PC-9 (cell line): ENCODE data around the gene RALGAPA2. TPM values are rescaled to one million over a fixed set of nuclear protein-coding genes. Genes with fewer than 3 reads are reported as not detected.

Experiments used
- BruUV-seq: library from RNA; stranded (reverse); fragments of 400-500 nt; replicated peaks from 2 replicates; lab custom pipeline; 2021; lab: Mats Ljungman, UMichigan
- CTCF ChIA-PET: fragments of 300-600 bp; sonication (Branson Sonifier 250); formaldehyde crosslinking; loops from one replicate; lab custom pipeline; 2022; ENCODE audit warnings: antibody characterized with exemption; lab: Charles Lee
- POLR2A ChIA-PET: fragments of 300-600 bp; sonication (Branson Sonifier 250); formaldehyde crosslinking; loops from one replicate; lab custom pipeline; 2022; ENCODE audit warnings: antibody characterized with exemption; ENCODE audit not compliant: unreplicated experiment; lab: Charles Lee
- DNase-seq, 2 experiments: peaks; one replicate each; pipeline versions ENCODE4 v3.0.0 to v3.0.0-alpha.2; 2015 to 2022; ENCODE audit warnings: mixed read lengths in 1 of 2
- H2AFZ ChIP-seq: fragments of 200-600 bp; sonication (generic); 2 replicates; pipeline ENCODE4 v1.8.1; 2017; ENCODE audit warnings: antibody characterized with exemption
- H3F3A ChIP-seq: fragments of 200-600 bp; sonication (generic); 2 replicates; pipeline ENCODE4 v1.8.1; 2017; ENCODE audit warnings: antibody characterized with exemption, mild to moderate bottlenecking, low read depth; ENCODE audit not compliant: insufficient read depth
- H3K27ac ChIP-seq: fragments of 200-600 bp; sonication (generic); 2 replicates; pipeline ENCODE4 v1.6.1; 2016; ENCODE audit warnings: mixed run types
- H3K27me3 ChIP-seq: fragments of 200-600 bp; sonication (generic); 2 replicates; pipeline ENCODE4 v1.6.1; 2016; ENCODE audit warnings: low read depth, mixed run types; ENCODE audit not compliant: insufficient read depth
- H3K36me3 ChIP-seq: fragments of 200-600 bp; sonication (generic); 2 replicates; pipeline ENCODE4 v1.6.1; 2016; ENCODE audit warnings: low read depth, mixed run types
- H3K4me1 ChIP-seq: fragments of 200-600 bp; sonication (generic); replicated peaks from 2 replicates; pipeline ENCODE4 v1.6.1; 2016; ENCODE audit warnings: mixed run types; ENCODE audit not compliant: insufficient read depth
- H3K4me2 ChIP-seq: fragments of 200-600 bp; sonication (generic); 2 replicates; pipeline ENCODE4 v1.6.1; 2017; ENCODE audit warnings: mixed run types
- H3K4me3 ChIP-seq: fragments of 200-600 bp; sonication (generic); 2 replicates; pipeline ENCODE4 v1.6.1; 2016; ENCODE audit warnings: mixed run types
- H3K79me2 ChIP-seq: fragments of 200-600 bp; sonication (generic); 2 replicates; pipeline ENCODE4 v1.6.1; 2017; ENCODE audit warnings: low read depth, mixed run types
- H3K9me2 ChIP-seq: fragments of 200-600 bp; sonication (generic); 2 replicates; pipeline ENCODE4 v1.8.1; 2017; ENCODE audit warnings: mild to moderate bottlenecking; ENCODE audit not compliant: insufficient read depth
- H3K9me3 ChIP-seq: fragments of 200-600 bp; sonication (generic); 2 replicates; pipeline ENCODE4 v1.8.1; 2016; ENCODE audit warnings: low read depth; ENCODE audit not compliant: insufficient read depth
- H4K20me1 ChIP-seq: fragments of 200-600 bp; sonication (generic); 2 replicates; pipeline ENCODE4 v1.8.1; 2017; ENCODE audit not compliant: insufficient read depth
- CTCF ChIP-seq: fragments of 200-600 bp; sonication (generic); conservative IDR thresholded peaks from 2 replicates; pipeline ENCODE4 v1.6.1; 2017; ENCODE audit warnings: mixed run types, antibody characterized with exemption, mild to moderate bottlenecking, moderate library complexity
- EZH2 ChIP-seq: fragments of 200-600 bp; sonication (generic); IDR thresholded peaks from 2 replicates; pipeline ENCODE4 v1.8.0; 2017; ENCODE audit warnings: antibody characterized with exemption, low read depth
- intact Hi-C: fragments of 100-400 bp; cut with micrococcal nuclease; formaldehyde crosslinking; loops from one replicate; pipeline ENCODE4 v1.10.0; 2022; ENCODE audit not compliant: unreplicated experiment
- total RNA-seq: library from RNA; stranded (reverse); gene quantifications from 2 replicates; pipeline ENCODE4 v1.2.3, GENCODE V29; 2021

Gene RALGAPA2
- total RNA-seq, 1 experiment from 2014 or later, result 28.7 TPM

DNA sequence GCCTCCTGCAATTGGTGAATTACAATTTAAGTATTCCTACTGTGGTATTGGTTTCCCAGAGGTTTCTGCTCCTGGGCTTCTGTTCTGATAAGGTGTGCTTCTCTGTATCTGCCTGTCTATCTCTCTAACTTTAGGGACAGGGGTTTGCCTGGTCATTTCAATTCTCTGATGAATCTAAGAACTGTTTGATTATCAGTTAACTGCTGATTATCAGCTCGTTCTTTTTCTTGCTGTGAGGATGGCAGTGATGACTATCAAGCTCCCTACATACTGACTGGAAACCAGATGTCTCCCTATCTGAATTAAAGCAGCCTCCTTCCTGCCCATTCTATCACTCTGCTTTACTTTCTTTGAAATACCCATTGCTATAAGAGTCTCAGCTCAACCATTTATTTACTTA lies 224.1 kb downstream of the RALGAPA2 start:
- Histone ChIP-seq H3K36me3 (no peaks in the 10 kb centered on the region; the same call in 1 of the 2 replicates), H3K9me2 (no peaks in the 10 kb centered on the region), H3K4me1 (no peaks in the 10 kb centered on the region), H3K79me2 (no peaks in the 10 kb centered on the region), H3K27me3 (no peaks in the 10 kb centered on the region), H3K4me3 (no peak overlapping the region), H3F3A (no peaks in the 10 kb centered on the region), H3K27ac (no peak overlapping the region), H2AFZ (no peak overlapping the region), H3K9me3 (no peaks in the 10 kb centered on the region), H3K4me2 (no peak overlapping the region), H4K20me1 (no peaks in the 10 kb centered on the region)
- POLR2A ChIA-PET, result no interaction called here
- intact Hi-C loops, result no loop called here
- BruUV-seq, result no TSS peak
- no peak for TF ChIP-seq CTCF
- TF ChIP-seq EZH2, result no peak
- no peak for DNase-seq
- CTCF ChIA-PET, result no interaction called here

DNA sequence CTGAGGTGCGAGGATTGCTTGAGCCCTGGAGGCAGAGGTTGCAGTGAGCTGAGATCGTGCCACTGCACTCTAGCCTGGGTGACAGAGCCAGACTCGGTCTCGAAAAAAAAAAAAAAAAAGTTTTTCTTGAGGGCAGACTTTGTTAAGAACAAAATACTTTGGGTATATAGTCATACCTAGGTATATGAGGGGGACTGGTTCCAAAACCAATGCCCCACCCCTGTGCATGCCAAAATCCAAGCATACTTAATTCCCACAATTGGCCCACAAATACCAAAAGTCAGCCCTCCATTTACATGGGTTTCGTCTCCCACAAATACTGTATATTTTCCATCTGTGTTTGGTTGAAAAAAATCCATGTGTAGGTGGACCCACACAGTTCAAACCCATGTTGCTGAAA lies 224.6 kb downstream of the RALGAPA2 start:
- H3K27ac ChIP-seq, result no peak overlapping the region
- DNase-seq, result no peak
- intact Hi-C loops, result no loop called here
- no TSS peak for BruUV-seq
- CTCF ChIA-PET, result no interaction called here
- H3K4me2 ChIP-seq, result no peak overlapping the region
- H3K4me1 ChIP-seq, result no peaks in the 10 kb centered on the region
- H3K4me3 ChIP-seq, result no peak overlapping the region
- no peak overlapping the region for H2AFZ ChIP-seq
- TF ChIP-seq EZH2 (no peak), CTCF (no peak)
- POLR2A ChIA-PET, result no interaction called here
- no peaks in the 10 kb centered on the region for H3K79me2 ChIP-seq
- no peaks in the 10 kb centered on the region for H3K9me3 ChIP-seq
- no peaks in the 10 kb centered on the region for H3K9me2 ChIP-seq
- H3K36me3 ChIP-seq, result no peaks in the 10 kb centered on the region; the same call in 1 of the 2 replicates
- H3K27me3 ChIP-seq, result no peaks in the 10 kb centered on the region
- no peaks in the 10 kb centered on the region for H3F3A ChIP-seq
- H4K20me1 ChIP-seq, result no peaks in the 10 kb centered on the region

- ChIA-PET POLR2A (no interaction called here), CTCF (no interaction called here)
- intact Hi-C loops, result no loop called here
- Histone ChIP-seq H2AFZ (no peak overlapping the region), H3F3A (0 out of 2 replicates have a peak, but pooled peaks cover 2% of the 10 kb centered on the region), H3K9me2 (no peaks in the 10 kb centered on the region), H3K36me3 (no peaks in the 10 kb centered on the region), H3K79me2 (no peaks in the 10 kb centered on the region), H4K20me1 (no peaks in the 10 kb centered on the region), H3K9me3 (no peaks in the 10 kb centered on the region), H3K4me3 (no peak overlapping the region), H3K4me2 (no peak overlapping the region), H3K27ac (no peak overlapping the region), H3K4me1 (peaks cover 11% of the 10 kb centered on the region; the same call in 1 of the 2 replicates), H3K27me3 (no peaks in the 10 kb centered on the region)
- BruUV-seq, result no TSS peak
- TF ChIP-seq EZH2 (no peak), CTCF (no peak)
- no peak for DNase-seq
Observed at GRCh38 chr20:20483328-20483727, 229.1 kb downstream of the RALGAPA2 start.
